Panc1 (cell line): Measurements from ENCODE around the gene UBE2U. TPM values are rescaled to one million over a fixed set of nuclear protein-coding genes. Genes with fewer than 3 reads are reported as not detected.

Experiments used
- ATAC-seq: fragments of 200-7000 bp; cut with Tn5 transposase; 2 replicates; pipeline ENCODE4 v1.9.1; 2020; ENCODE audit warnings: mild to moderate bottlenecking, moderate library complexity
- BruUV-seq: library from RNA; stranded (reverse); fragments of 400-500 nt; replicated peaks from 2 replicates; lab custom pipeline; 2021; lab: Mats Ljungman, UMichigan
- CTCF ChIA-PET: fragments of 300-600 bp; sonication (Branson Sonifier 250); formaldehyde crosslinking; loops from one replicate; lab custom pipeline; 2022; ENCODE audit warnings: antibody characterized with exemption; lab: Charles Lee
- POLR2A ChIA-PET: fragments of 300-600 bp; sonication (Branson Sonifier 250); formaldehyde crosslinking; loops from one replicate; lab custom pipeline; 2022; ENCODE audit warnings: antibody characterized with exemption; lab: Charles Lee
- DNase-seq: peaks from one replicate; pipeline ENCODE4 v3.0.0-alpha.2; 2010; ENCODE audit warnings: low read depth, low spot score
- H3K27ac ChIP-seq: 2 replicates; pipeline ENCODE4 v1.5.1; 2011; ENCODE audit warnings: mild to moderate bottlenecking, low read length, inconsistent platforms
- H3K27me3 ChIP-seq: fragments of 200-500 bp; sonication (Bioruptor generic); 2 replicates; pipeline ENCODE4 v1.6.0; 2014; ENCODE audit warnings: low read length, inconsistent platforms; ENCODE audit not compliant: control insufficient read depth, insufficient read depth
- H3K36me3 ChIP-seq: fragments of 200-500 bp; sonication (Bioruptor generic); 2 replicates; pipeline ENCODE4 v1.5.1; 2014; ENCODE audit warnings: inconsistent platforms, mild to moderate bottlenecking, low read length, moderate library complexity; ENCODE audit not compliant: control insufficient read depth, insufficient read depth
- H3K4me1 ChIP-seq: 2 replicates; pipeline ENCODE4 v1.5.1; 2011; ENCODE audit warnings: inconsistent platforms, mild to moderate bottlenecking, low read length, moderate library complexity; ENCODE audit not compliant: control insufficient read depth, insufficient read depth
- H3K4me3 ChIP-seq, 2 experiments: 2 replicates each; pipeline ENCODE4 v1.5.1; 2011 to 2012; ENCODE audit warnings: low read depth in 2 of 2, low read length in 2 of 2, mild to moderate bottlenecking in 2 of 2, inconsistent platforms in 1 of 2, moderate library complexity in 1 of 2
- H3K9me3 ChIP-seq: fragments of 200-500 bp; sonication (Bioruptor generic); 2 replicates; pipeline ENCODE4 v1.5.1; 2014; ENCODE audit warnings: low read depth, mild to moderate bottlenecking, inconsistent platforms, low read length, moderate library complexity; ENCODE audit not compliant: control insufficient read depth, insufficient read depth
- POLR2AphosphoS5 ChIP-seq: IDR thresholded peaks from 2 replicates; pipeline ENCODE4 v1.6.1; 2012; ENCODE audit warnings: mild to moderate bottlenecking, low read depth, low read length, moderate library complexity
- SIN3A ChIP-seq: IDR thresholded peaks from 2 replicates; pipeline ENCODE4 v1.6.1; 2012; ENCODE audit warnings: low read depth, mild to moderate bottlenecking, low read length, moderate library complexity, borderline replicate concordance; ENCODE audit not compliant: insufficient read depth
- TCF7L2 ChIP-seq: IDR thresholded peaks from 2 replicates; pipeline ENCODE4 v1.6.1; 2011; ENCODE audit warnings: mild to moderate bottlenecking, low read depth, low read length, inconsistent platforms
- in situ Hi-C: cut with HindIII; loops from 2 replicates; pipeline ENCODE4 v1.10.0; 2016; ENCODE audit warnings: low sequenced_read_pairs, low pct_unique_long_range_greater_than_20kb
- intact Hi-C: fragments of 100-400 bp; cut with micrococcal nuclease; formaldehyde crosslinking; loops from one replicate; pipeline ENCODE4 v1.10.0; 2022; ENCODE audit not compliant: unreplicated experiment
- total RNA-seq: library from RNA; stranded (reverse); gene quantifications from one replicate; pipeline ENCODE4 v1.2.1, GENCODE V29; 2021; ENCODE audit not compliant: unreplicated experiment
- TF ChIP-seq, protein P1 (sequence below), 2 experiments: IDR thresholded peaks; 2 replicates each; pipeline ENCODE4 v1.6.1; 2011 to 2012; ENCODE audit warnings: low read depth in 2 of 2, control low read depth in 1 of 2, low read length in 1 of 2, mild to moderate bottlenecking in 1 of 2, moderate library complexity in 1 of 2; ENCODE audit not compliant: insufficient read depth in 1 of 2
- TF ChIP-seq, protein P2 (sequence below): fragments of 450-650 bp; IDR thresholded peaks from 2 replicates; pipeline ENCODE4 v1.5.1; 2017; ENCODE audit warnings: mild to moderate bottlenecking

UBE2U gene
- total RNA-seq, 1 experiment from 2014 or later: not detected

DNA sequence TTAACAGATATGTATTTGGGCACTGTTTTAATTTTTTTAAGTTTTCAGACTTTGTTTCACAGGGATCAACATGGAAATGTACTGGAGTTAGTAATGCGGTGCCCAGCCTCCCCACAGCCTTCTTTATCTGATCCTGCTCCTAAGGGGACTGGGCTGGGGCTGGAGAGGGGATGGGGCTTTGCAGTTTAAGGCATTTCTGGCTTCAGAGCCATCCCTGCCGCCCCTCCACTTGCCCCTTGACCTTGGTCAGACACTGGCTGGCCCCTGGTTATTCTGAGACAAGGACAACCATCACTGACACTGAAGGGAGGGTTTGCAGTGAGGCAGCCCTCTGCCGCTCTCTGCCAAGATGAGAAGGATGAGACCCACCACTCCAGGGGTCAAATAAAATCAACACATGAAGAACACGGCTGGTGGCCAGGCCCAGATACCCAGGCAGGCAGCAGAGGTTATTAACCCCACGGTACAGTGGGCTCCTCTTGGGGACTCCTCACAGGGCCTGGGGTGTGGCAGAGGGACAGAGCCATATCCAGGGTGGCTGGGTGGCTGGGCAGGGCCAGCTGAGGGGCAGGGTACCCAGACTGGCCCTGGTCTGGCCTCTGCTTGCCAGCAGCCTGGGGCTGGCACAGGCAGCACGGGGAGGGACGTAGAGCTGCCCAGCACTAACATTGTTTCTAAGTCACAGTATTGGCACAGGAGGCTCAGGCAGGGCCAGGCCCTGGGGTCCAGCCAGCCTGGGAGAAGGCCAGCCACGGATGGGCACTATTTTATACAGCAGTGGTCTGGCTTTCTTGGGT lies 7.2 kb upstream of the UBE2U start:
- no peak overlapping the region for H3K27ac ChIP-seq
- BruUV-seq: no TSS peak
- ChIA-PET CTCF (no interaction called here), POLR2A (no interaction called here)
- ATAC-seq (no peak), DNase-seq (no peak)
- H3K27me3 ChIP-seq: no peaks in the 10 kb centered on the region
- intact Hi-C loops (no loop called here), in situ Hi-C loops (no loop called here)
- H3K4me3 ChIP-seq: no peak overlapping the region
- TF ChIP-seq, protein P1, sequence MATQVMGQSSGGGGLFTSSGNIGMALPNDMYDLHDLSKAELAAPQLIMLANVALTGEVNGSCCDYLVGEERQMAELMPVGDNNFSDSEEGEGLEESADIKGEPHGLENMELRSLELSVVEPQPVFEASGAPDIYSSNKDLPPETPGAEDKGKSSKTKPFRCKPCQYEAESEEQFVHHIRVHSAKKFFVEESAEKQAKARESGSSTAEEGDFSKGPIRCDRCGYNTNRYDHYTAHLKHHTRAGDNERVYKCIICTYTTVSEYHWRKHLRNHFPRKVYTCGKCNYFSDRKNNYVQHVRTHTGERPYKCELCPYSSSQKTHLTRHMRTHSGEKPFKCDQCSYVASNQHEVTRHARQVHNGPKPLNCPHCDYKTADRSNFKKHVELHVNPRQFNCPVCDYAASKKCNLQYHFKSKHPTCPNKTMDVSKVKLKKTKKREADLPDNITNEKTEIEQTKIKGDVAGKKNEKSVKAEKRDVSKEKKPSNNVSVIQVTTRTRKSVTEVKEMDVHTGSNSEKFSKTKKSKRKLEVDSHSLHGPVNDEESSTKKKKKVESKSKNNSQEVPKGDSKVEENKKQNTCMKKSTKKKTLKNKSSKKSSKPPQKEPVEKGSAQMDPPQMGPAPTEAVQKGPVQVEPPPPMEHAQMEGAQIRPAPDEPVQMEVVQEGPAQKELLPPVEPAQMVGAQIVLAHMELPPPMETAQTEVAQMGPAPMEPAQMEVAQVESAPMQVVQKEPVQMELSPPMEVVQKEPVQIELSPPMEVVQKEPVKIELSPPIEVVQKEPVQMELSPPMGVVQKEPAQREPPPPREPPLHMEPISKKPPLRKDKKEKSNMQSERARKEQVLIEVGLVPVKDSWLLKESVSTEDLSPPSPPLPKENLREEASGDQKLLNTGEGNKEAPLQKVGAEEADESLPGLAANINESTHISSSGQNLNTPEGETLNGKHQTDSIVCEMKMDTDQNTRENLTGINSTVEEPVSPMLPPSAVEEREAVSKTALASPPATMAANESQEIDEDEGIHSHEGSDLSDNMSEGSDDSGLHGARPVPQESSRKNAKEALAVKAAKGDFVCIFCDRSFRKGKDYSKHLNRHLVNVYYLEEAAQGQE (IDR thresholded peaks at IDR 0.05; ENCODE audit: insufficient read depth in 1 of 2, low read depth in 2 of 2, low read length in 1 of 2): no peak
- TF ChIP-seq, protein P2, sequence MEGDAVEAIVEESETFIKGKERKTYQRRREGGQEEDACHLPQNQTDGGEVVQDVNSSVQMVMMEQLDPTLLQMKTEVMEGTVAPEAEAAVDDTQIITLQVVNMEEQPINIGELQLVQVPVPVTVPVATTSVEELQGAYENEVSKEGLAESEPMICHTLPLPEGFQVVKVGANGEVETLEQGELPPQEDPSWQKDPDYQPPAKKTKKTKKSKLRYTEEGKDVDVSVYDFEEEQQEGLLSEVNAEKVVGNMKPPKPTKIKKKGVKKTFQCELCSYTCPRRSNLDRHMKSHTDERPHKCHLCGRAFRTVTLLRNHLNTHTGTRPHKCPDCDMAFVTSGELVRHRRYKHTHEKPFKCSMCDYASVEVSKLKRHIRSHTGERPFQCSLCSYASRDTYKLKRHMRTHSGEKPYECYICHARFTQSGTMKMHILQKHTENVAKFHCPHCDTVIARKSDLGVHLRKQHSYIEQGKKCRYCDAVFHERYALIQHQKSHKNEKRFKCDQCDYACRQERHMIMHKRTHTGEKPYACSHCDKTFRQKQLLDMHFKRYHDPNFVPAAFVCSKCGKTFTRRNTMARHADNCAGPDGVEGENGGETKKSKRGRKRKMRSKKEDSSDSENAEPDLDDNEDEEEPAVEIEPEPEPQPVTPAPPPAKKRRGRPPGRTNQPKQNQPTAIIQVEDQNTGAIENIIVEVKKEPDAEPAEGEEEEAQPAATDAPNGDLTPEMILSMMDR: no peak
- TF ChIP-seq POLR2AphosphoS5 (no peak), TCF7L2 (no peak), SIN3A (no peak)
- no peaks in the 10 kb centered on the region for H3K4me1 ChIP-seq
- no peaks in the 10 kb centered on the region for H3K9me3 ChIP-seq
- H3K36me3 ChIP-seq: no peaks in the 10 kb centered on the region

DNA sequence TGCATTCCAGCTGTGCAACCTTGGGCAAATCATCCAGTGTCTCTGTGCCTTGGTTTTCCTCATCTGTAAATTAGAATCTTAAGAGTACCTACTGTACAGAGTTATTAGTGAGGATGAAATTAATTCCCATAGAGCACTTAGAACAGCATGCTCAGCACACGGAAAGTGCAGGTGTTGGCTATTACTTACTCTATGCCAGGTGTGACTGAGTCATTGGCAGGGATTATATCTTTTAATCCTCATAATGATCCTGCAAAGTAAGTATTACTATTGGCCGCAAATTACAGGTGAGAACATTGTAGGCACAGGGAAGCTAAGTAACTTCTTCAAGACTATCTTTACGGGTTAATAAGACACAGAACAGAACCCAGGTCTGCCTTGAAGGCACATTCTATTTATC lies 6.3 kb upstream of the UBE2U start:
- Histone ChIP-seq H3K9me3 (no peaks in the 10 kb centered on the region), H3K36me3 (no peaks in the 10 kb centered on the region), H3K4me1 (no peaks in the 10 kb centered on the region), H3K27ac (no peak overlapping the region), H3K27me3 (no peaks in the 10 kb centered on the region), H3K4me3 (no peak overlapping the region)
- in situ Hi-C loops: no loop called here
- ATAC-seq: no peak
- ChIA-PET CTCF (no interaction called here), POLR2A (no interaction called here)
- TF ChIP-seq, protein P1 (IDR thresholded peaks at IDR 0.05; ENCODE audit: insufficient read depth in 1 of 2, low read depth in 2 of 2, low read length in 1 of 2): no peak
- TF ChIP-seq, protein P2: no peak
- no peak for TF ChIP-seq SIN3A
- DNase-seq: no peak
- intact Hi-C loops: no loop called here
- BruUV-seq: no TSS peak
